Activated CD4-positive, alpha-beta T cell treated with anti-CD3 and anti-CD28 coated beads, Interleukin-2, Interleukin-4, amounts not matched to agents 100 ng/mL and 50 ng/mL, durations not matched to agents 16 hours and 8 hours (primary cell): ENCODE results near the gene EHBP1.
"Not testable (repeated sequence)": the region's sequence is repeated elsewhere in the genome, so short reads cannot be mapped to it uniquely, and the experiment has no call there.

Source experiments
- DNase-seq: peaks from one replicate; pipeline ENCODE4 v3.0.0-alpha.2; 2020; ENCODE audit warnings: low spot score

The EHBP1 gene

DNA sequence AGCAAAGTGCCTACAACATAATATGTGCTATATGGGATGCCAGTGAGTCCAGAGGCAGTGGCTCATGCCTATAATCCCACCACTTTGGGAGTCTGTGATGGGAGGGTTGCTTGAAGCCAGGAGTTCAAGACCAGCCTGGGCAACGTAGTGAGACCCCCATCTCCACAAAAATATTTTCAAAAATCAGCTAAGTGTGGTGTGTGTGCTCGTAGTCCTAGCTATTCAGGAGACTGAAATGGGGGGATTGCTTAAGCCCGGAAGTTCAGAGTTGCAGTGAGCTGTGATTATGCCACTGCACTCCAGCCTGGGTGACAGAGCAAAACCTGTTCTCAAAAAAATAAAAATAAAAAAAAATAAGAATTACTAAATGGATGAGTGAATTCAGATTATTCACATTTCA is 368.5 kb downstream of the EHBP1 start:
- no peak for DNase-seq

DNA sequence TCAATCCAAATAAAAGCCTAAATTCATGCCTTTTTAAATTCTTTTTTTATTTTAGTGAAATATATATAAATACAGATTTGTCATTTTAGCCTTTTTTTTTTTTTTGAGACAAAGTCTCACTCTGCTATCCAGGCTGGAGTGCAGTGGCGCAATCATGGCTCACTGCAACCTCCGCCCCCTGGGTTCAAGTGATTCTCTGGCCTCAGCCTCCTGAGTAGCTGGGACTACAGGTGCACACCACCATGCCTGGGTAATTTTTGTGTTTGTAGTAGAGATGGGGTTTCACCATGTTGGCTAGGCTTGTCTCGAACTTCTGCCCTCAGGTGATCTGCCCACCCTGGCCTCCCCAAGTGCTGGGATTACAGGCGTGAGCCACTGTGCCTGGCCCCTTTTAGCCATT is 368.9 kb downstream of the EHBP1 start:
- not testable (repeated sequence) for DNase-seq

GRCh38 chr2:63078852-63079606 is 373.5 kb downstream of the EHBP1 start:
- DNase-seq: no peak

DNA sequence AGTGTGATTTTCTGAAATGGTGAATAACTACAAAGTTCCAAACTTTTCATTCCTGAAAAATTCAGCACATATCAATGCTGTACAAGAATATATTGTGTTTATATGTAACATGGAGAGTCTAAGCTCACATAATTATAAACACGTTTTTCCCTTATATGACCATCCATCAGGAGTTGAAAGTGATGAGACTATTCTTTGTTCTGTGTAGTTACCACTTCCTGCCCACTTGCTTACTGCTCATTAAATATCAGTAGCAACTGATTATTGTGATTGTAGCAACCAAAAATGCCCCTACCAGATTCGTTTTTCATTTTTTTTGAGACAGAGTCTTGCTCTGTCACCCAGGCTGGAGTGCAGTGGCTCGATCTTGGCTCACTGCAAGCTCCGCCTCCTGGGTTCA is 375.9 kb downstream of the EHBP1 start:
- DNase-seq: no peak

DNA sequence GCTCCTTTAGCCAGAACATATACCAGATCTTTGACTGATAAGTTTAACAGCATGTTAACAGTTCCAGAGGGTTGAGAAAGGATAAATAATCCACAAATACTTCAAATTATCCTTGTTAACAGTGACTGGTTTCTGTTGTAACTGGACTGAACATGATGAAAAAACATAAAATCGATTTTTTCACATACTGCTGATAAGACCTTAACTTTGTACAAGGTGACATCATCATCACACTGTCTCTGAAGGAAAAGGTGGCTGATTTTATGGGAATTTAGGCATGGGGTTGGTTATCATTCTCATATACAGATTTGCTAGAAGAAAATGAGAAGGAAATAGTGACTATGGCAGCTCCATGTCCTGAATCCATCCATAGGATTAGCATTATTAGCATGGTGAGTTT is 381.2 kb downstream of the EHBP1 start:
- no peak for DNase-seq

DNA sequence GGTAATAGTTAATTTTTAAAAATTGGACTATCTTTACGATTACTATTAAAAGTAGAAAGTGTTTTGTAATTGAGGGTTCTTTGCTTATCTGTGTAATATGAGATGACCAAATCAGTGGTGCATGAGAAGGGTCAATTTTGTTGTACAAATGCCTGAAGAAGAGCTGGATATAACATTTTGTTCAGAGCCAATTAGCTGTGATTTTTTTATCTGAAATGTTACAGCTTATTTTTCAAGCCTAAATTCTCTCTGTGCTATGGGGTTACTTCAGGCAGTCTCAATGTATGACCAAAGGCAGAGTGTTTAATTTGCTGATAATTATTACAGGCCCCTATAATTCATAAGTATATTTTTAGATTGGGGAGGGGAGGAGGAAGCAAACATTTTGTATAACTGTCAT is 386.9 kb downstream of the EHBP1 start:
- no peak for DNase-seq

- DNase-seq: no peak
These were observed 387.3 kb downstream of the EHBP1 start for GRCh38 chr2:63092857-63093256.

DNA sequence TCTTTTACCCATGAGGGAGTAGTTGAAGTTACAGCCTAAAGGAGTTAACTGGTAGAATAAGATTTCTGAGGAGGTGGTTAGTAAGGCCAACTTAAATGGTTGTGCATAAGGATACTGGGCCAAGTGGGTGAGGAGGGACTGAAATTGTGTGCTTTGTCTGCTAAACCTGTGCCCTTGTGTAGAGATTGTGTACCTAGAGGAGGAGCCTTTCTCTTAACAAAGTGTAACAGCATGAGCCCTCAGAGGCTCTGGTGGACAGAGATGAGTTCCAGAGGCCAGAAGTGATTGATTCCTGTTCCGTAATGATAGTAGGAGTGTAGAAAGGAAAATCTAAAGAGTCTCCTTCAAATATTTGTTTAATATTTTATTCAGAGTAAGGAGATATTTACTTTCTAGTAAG is 388.0 kb downstream of the EHBP1 start:
- DNase-seq: no peak
